ENCODE results near the gene TXNRD2. TPM values are rescaled to one million over a fixed set of nuclear protein-coding genes. Genes with fewer than 3 reads are reported as not detected.
A peak's percentile ranks its signal among the peaks of the same experiment; 100 is the strongest.

The TXNRD2 gene
- total RNA-seq, 1 donor from 2014 or later = 25.7 TPM

- Mint-ChIP-seq H3K27ac (ENCODE audit: unreplicated experiment) (no peak overlapping the region), H3K4me1 (ENCODE audit: low read depth, unreplicated experiment) (peaks cover 11% of the 10 kb centered on the region), H3K36me3 (ENCODE audit: low read depth, unreplicated experiment) (no peaks in the 10 kb centered on the region), H3K27me3 (ENCODE audit: low read depth, unreplicated experiment) (no peaks in the 10 kb centered on the region), H3K4me3 (ENCODE audit: unreplicated experiment) (no peak overlapping the region), H3K9me3 (ENCODE audit: unreplicated experiment) (no peaks in the 10 kb centered on the region)
- Histone ChIP-seq H3K27me3 (ENCODE audit: insufficient read depth, low read length) (no peaks in the 10 kb centered on the region), H3K4me1 (ENCODE audit: insufficient read depth, low read length) (peaks cover 39% of the 10 kb centered on the region), H3K27ac (ENCODE audit: low read depth, low read length) (no peak overlapping the region), H3K36me3 (ENCODE audit: insufficient read depth, low read length) (no peaks in the 10 kb centered on the region), H3K79me2 (ENCODE audit: insufficient read depth, low read length) (no peaks in the 10 kb centered on the region), H2AFZ (ENCODE audit: low read depth, low read length) (no peak overlapping the region), H3K9me3 (ENCODE audit: insufficient read depth, low read depth, low read length) (no peaks in the 10 kb centered on the region), H3K4me2 (ENCODE audit: low read length) (peak overlapping the region; percentile 31), H4K20me1 (ENCODE audit: insufficient read depth, low read length) (no peaks in the 10 kb centered on the region), H3K9ac (ENCODE audit: low read length) (peak overlapping the region; percentile 44), H3K4me3 (ENCODE audit: insufficient read depth, low read depth, low read length) (no peak overlapping the region)
- DNase-seq (ENCODE audit: low read depth) (peak; percentile 29), FAIRE-seq (no peak)
- TF ChIP-seq, protein P1, sequence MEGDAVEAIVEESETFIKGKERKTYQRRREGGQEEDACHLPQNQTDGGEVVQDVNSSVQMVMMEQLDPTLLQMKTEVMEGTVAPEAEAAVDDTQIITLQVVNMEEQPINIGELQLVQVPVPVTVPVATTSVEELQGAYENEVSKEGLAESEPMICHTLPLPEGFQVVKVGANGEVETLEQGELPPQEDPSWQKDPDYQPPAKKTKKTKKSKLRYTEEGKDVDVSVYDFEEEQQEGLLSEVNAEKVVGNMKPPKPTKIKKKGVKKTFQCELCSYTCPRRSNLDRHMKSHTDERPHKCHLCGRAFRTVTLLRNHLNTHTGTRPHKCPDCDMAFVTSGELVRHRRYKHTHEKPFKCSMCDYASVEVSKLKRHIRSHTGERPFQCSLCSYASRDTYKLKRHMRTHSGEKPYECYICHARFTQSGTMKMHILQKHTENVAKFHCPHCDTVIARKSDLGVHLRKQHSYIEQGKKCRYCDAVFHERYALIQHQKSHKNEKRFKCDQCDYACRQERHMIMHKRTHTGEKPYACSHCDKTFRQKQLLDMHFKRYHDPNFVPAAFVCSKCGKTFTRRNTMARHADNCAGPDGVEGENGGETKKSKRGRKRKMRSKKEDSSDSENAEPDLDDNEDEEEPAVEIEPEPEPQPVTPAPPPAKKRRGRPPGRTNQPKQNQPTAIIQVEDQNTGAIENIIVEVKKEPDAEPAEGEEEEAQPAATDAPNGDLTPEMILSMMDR (IDR thresholded peaks at IDR 0.05; ENCODE audit: insufficient read depth, low read depth, low read length) = no peak
- TF ChIP-seq EZH2 (IDR thresholded peaks at IDR 0.05; ENCODE audit: insufficient read depth, low read length) = no peak
Observed at GRCh38 chr22:19874307-19875060, 67.1 kb downstream of the TXNRD2 start.

DNA sequence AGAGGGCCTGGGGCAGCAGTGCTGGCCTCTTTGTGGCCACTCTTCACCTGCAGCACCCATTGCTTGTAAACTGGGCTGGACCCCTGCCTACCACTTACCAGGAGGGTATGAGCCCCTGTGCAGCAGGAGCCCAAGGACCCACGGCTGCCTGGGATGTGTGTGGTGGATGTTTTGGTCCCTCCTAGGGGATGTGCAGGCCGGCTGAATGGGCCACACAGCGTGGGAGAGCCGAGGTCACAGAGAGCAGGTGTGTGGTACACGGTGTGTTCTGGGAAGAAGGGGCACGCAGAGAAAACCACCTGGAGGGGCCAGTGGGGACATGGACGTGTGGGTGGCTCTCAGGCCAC lies 67.7 kb downstream of the TXNRD2 start:
- H3K4me2 ChIP-seq (ENCODE audit: low read length) = no peak overlapping the region
- H3K9ac ChIP-seq (ENCODE audit: low read length) = no peak overlapping the region
- TF ChIP-seq, protein P1 (IDR thresholded peaks at IDR 0.05; ENCODE audit: insufficient read depth, low read depth, low read length) = no peak
- no peak for TF ChIP-seq EZH2 (IDR thresholded peaks at IDR 0.05; ENCODE audit: insufficient read depth, low read length)
- DNase-seq (ENCODE audit: low read depth) (no peak), FAIRE-seq (no peak)
- H3K4me1 ChIP-seq (ENCODE audit: insufficient read depth, low read length) = peaks cover 38% of the 10 kb centered on the region
- no peak overlapping the region for H2AFZ ChIP-seq (ENCODE audit: low read depth, low read length)
- H3K9me3 ChIP-seq (ENCODE audit: insufficient read depth, low read depth, low read length) = no peaks in the 10 kb centered on the region
- Mint-ChIP-seq H3K27ac (ENCODE audit: unreplicated experiment) (no peak overlapping the region), H3K4me3 (ENCODE audit: unreplicated experiment) (no peak overlapping the region), H3K36me3 (ENCODE audit: low read depth, unreplicated experiment) (no peaks in the 10 kb centered on the region), H3K9me3 (ENCODE audit: unreplicated experiment) (no peaks in the 10 kb centered on the region), H3K27me3 (ENCODE audit: low read depth, unreplicated experiment) (no peaks in the 10 kb centered on the region), H3K4me1 (ENCODE audit: low read depth, unreplicated experiment) (peaks cover 10% of the 10 kb centered on the region)
- no peaks in the 10 kb centered on the region for H3K79me2 ChIP-seq (ENCODE audit: insufficient read depth, low read length)
- no peak overlapping the region for H3K27ac ChIP-seq (ENCODE audit: low read depth, low read length)
- H3K4me3 ChIP-seq (ENCODE audit: insufficient read depth, low read depth, low read length) = no peak overlapping the region
- H4K20me1 ChIP-seq (ENCODE audit: insufficient read depth, low read length) = no peaks in the 10 kb centered on the region
- H3K27me3 ChIP-seq (ENCODE audit: insufficient read depth, low read length) = no peaks in the 10 kb centered on the region
- H3K36me3 ChIP-seq (ENCODE audit: insufficient read depth, low read length) = no peaks in the 10 kb centered on the region
